SU-DHL-6 (cell line): ENCODE results near the gene RBP5.

ENCODE experiments used
- H2AFZ ChIP-seq: fragments of 200-600 bp; sonication (generic); 2 replicates; pipeline ENCODE4 v1.6.1; 2014; ENCODE audit warnings: low read depth, mild to moderate bottlenecking, moderate library complexity, mixed read lengths, antibody characterized with exemption, low read length; ENCODE audit not compliant: severe bottlenecking
- H3F3A ChIP-seq: fragments of 200-600 bp; shearing (Covaris generic); 2 replicates; pipeline ENCODE4 v1.6.0; 2016; ENCODE audit warnings: antibody characterized with exemption, mild to moderate bottlenecking; ENCODE audit not compliant: insufficient read depth
- H3K27ac ChIP-seq: fragments of 200-600 bp; sonication (generic); 2 replicates; pipeline ENCODE4 v1.5.1; 2016; ENCODE audit warnings: low read depth, mild to moderate bottlenecking, low read length, moderate library complexity, mixed read lengths
- H3K27me3 ChIP-seq: fragments of 200-600 bp; sonication (generic), shearing (Covaris generic); 2 replicates; pipeline ENCODE4 v1.6.0; 2014; ENCODE audit warnings: mild to moderate bottlenecking, low read length
- H3K36me3 ChIP-seq: fragments of 200-600 bp; sonication (generic); 2 replicates; pipeline ENCODE4 v1.6.1; 2014; ENCODE audit warnings: mild to moderate bottlenecking, low read length, mixed read lengths
- H3K4me2 ChIP-seq: fragments of 300-600, 200-600 bp; shearing (Covaris generic), sonication (generic); 2 replicates; pipeline ENCODE4 v1.6.0; 2014; ENCODE audit warnings: low read length, low read depth, mild to moderate bottlenecking; ENCODE audit not compliant: poor library complexity, severe bottlenecking
- H3K4me3 ChIP-seq: fragments of 200-600 bp; sonication (generic); 2 replicates; pipeline ENCODE4 v1.5.1; 2014; ENCODE audit warnings: antibody characterized with exemption, low read length, mild to moderate bottlenecking, mixed read lengths; ENCODE audit not compliant: insufficient read depth, poor library complexity, severe bottlenecking
- H3K79me2 ChIP-seq: fragments of 200-600 bp; sonication (generic); 2 replicates; pipeline ENCODE4 v1.6.1; 2014; ENCODE audit warnings: mild to moderate bottlenecking, low read length, moderate library complexity; ENCODE audit not compliant: insufficient read depth
- H3K9ac ChIP-seq: fragments of 200-600 bp; sonication (generic); 2 replicates; pipeline ENCODE4 v1.7.0; 2014; ENCODE audit warnings: mild to moderate bottlenecking, low read length
- H3K9me2 ChIP-seq: fragments of 200-600 bp; sonication (generic); replicated peaks from 2 replicates; pipeline ENCODE4 v1.6.1; 2014; ENCODE audit warnings: low read length; ENCODE audit not compliant: insufficient read depth
- H3K9me3 ChIP-seq: fragments of 200-600 bp; sonication (generic); 2 replicates; pipeline ENCODE4 v1.6.1; 2014; ENCODE audit warnings: low read length, mixed read lengths; ENCODE audit not compliant: insufficient read depth
- H4K20me1 ChIP-seq: fragments of 200-600 bp; sonication (generic); 2 replicates; pipeline ENCODE4 v1.6.1; 2014; ENCODE audit warnings: low read depth, mild to moderate bottlenecking, antibody characterized with exemption, low read length, moderate library complexity, mixed read lengths
- CTCF ChIP-seq: fragments of 200-600 bp; sonication (generic); IDR thresholded peaks from one replicate; pipeline ENCODE4 v1.5.1; 2017; ENCODE audit warnings: antibody characterized with exemption, mild to moderate bottlenecking, low read length, moderate library complexity; ENCODE audit not compliant: insufficient read depth, poor library complexity, severe bottlenecking
- EZH2phosphoT487 ChIP-seq: fragments of 200-600 bp; sonication (generic), shearing (Covaris generic); conservative IDR thresholded peaks from 2 replicates; pipeline ENCODE4 v1.6.1; 2018; ENCODE audit warnings: mild to moderate bottlenecking, antibody characterized with exemption, low read length, moderate library complexity, mixed read lengths

RBP5 gene

GRCh38 chr12:7175493-7175892 lies 46.8 kb upstream of the RBP5 start:
- Histone ChIP-seq H3K79me2 (no peaks in the 10 kb centered on the region), H3K36me3 (peaks cover 6% of the 10 kb centered on the region; the same call in 1 of the 2 replicates), H3K9me2 (no peaks in the 10 kb centered on the region), H3K4me2 (no peak overlapping the region), H3K27ac (no peak overlapping the region), H2AFZ (no peak overlapping the region), H3K9ac (no peak overlapping the region), H3K27me3 (no peaks in the 10 kb centered on the region), H3K9me3 (peaks cover 22% of the 10 kb centered on the region; the same call in 1 of the 2 replicates), H4K20me1 (no peaks in the 10 kb centered on the region), H3F3A (no peaks in the 10 kb centered on the region), H3K4me3 (no peak overlapping the region)
- TF ChIP-seq EZH2phosphoT487: no peak
- no peak for TF ChIP-seq CTCF

GRCh38 chr12:7171854-7172253 lies 43.2 kb upstream of the RBP5 start:
- Histone ChIP-seq H3K27me3 (no peaks in the 10 kb centered on the region), H3K36me3 (peaks cover 14% of the 10 kb centered on the region; the same call in 1 of the 2 replicates), H3K9me2 (no peaks in the 10 kb centered on the region), H3K9ac (no peak overlapping the region), H4K20me1 (no peaks in the 10 kb centered on the region), H3K79me2 (no peaks in the 10 kb centered on the region), H2AFZ (no peak overlapping the region), H3K4me2 (no peak overlapping the region), H3F3A (no peaks in the 10 kb centered on the region), H3K9me3 (peaks cover 52% of the 10 kb centered on the region; the same call in 1 of the 2 replicates), H3K4me3 (no peak overlapping the region), H3K27ac (no peak overlapping the region)
- no peak for TF ChIP-seq EZH2phosphoT487
- TF ChIP-seq CTCF: no peak

GRCh38 chr12:7169951-7170350 lies 41.3 kb upstream of the RBP5 start:
- Histone ChIP-seq H3K27ac (no peak overlapping the region), H4K20me1 (no peaks in the 10 kb centered on the region), H3K4me2 (no peak overlapping the region), H3K36me3 (peaks cover 14% of the 10 kb centered on the region; the same call in 1 of the 2 replicates), H3K79me2 (no peaks in the 10 kb centered on the region), H3K9me2 (no peaks in the 10 kb centered on the region), H3K4me3 (no peak overlapping the region), H2AFZ (no peak overlapping the region), H3K9ac (no peak overlapping the region), H3K9me3 (peaks cover 55% of the 10 kb centered on the region; the same call in 1 of the 2 replicates), H3F3A (no peaks in the 10 kb centered on the region), H3K27me3 (no peaks in the 10 kb centered on the region)
- TF ChIP-seq CTCF (no peak), EZH2phosphoT487 (no peak)
